GM06990 (cell line): ENCODE results near the gene PGAP3.

Source experiments
- DNase-seq: peaks from one replicate; pipeline ENCODE4 v3.0.0-alpha.2; 2011; ENCODE audit not compliant: insufficient read length; ENCODE audit errors: extremely low read depth
- H3K27me3 ChIP-seq: replicated peaks from 2 replicates; pipeline ENCODE4 v1.6.0; 2011; ENCODE audit warnings: low read length; ENCODE audit not compliant: control insufficient read depth, insufficient read depth
- H3K36me3 ChIP-seq: 2 replicates; pipeline ENCODE4 v1.5.1; 2011; ENCODE audit warnings: low read length; ENCODE audit not compliant: control insufficient read depth, insufficient read depth
- H3K4me3 ChIP-seq: replicated peaks from 2 replicates; pipeline ENCODE4 v1.5.1; 2011; ENCODE audit warnings: low read depth, mild to moderate bottlenecking, control low read depth, low read length
- TF ChIP-seq, protein P1 (sequence below): IDR thresholded peaks from 2 replicates; pipeline ENCODE4 v1.5.1; 2011; ENCODE audit warnings: low read length, control low read depth, mild to moderate bottlenecking, inconsistent platforms; ENCODE audit not compliant: insufficient read depth, poor library complexity, severe bottlenecking

PGAP3 gene

GRCh38 chr17:39641883-39642282 is 46.0 kb downstream of the PGAP3 start:
- H3K27me3 ChIP-seq, result no peaks in the 10 kb centered on the region
- no peak for DNase-seq
- peaks cover 2% of the 10 kb centered on the region; the same call in 1 of the 2 replicates for H3K36me3 ChIP-seq
- TF ChIP-seq, protein P1, sequence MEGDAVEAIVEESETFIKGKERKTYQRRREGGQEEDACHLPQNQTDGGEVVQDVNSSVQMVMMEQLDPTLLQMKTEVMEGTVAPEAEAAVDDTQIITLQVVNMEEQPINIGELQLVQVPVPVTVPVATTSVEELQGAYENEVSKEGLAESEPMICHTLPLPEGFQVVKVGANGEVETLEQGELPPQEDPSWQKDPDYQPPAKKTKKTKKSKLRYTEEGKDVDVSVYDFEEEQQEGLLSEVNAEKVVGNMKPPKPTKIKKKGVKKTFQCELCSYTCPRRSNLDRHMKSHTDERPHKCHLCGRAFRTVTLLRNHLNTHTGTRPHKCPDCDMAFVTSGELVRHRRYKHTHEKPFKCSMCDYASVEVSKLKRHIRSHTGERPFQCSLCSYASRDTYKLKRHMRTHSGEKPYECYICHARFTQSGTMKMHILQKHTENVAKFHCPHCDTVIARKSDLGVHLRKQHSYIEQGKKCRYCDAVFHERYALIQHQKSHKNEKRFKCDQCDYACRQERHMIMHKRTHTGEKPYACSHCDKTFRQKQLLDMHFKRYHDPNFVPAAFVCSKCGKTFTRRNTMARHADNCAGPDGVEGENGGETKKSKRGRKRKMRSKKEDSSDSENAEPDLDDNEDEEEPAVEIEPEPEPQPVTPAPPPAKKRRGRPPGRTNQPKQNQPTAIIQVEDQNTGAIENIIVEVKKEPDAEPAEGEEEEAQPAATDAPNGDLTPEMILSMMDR, result no peak
- H3K4me3 ChIP-seq, result no peak overlapping the region

DNA sequence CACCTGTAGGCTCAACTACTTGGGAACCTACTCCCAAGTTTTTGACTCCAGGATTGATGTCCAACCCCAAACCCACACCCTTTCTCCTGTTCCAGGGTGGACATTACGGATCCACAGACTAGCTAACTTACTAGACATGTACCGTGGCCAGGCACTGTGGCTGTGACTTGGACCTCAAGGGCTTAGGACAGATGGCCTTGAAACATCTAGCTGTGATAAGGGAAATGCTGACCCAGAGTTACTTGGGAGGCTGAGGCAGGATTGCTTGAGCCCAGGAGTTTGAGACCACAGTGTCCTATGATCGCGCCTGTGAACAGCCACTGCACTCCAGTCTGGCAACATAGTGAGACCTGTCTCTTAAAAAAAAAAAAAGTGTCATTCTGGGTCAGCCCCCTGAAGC is 46.8 kb downstream of the PGAP3 start:
- DNase-seq, result no peak
- Histone ChIP-seq H3K36me3 (peaks cover 2% of the 10 kb centered on the region; the same call in 1 of the 2 replicates), H3K4me3 (no peak overlapping the region)

DNA sequence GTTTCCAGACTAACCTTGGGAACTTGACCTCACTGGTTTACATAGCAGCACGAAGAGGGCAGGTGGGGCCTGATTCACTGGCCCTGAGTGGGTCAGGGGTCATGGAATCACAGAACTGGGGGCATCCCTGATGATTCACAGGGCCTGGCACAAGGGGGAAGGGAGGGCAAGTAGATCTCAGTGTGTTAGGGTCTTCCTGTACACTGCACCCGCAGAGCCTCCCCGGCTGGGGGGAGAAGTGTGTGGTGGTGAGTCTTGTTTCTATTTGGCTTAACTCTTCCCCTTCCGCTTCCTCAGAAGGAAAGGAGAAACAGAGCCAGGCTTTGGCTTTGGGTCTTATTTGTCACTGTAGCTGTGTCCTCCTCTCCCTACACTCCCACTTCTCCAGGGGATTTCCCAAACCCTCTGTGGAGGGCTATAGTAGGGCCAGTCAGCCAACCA is 47.2 kb downstream of the PGAP3 start:
- DNase-seq, result no peak
- H3K36me3 ChIP-seq, result peaks cover 2% of the 10 kb centered on the region; the same call in 1 of the 2 replicates

More for the DNA sequence above, 46.8 kb downstream of the PGAP3 start:
- TF ChIP-seq, protein P1, result no peak
- H3K27me3 ChIP-seq, result no peaks in the 10 kb centered on the region

DNA sequence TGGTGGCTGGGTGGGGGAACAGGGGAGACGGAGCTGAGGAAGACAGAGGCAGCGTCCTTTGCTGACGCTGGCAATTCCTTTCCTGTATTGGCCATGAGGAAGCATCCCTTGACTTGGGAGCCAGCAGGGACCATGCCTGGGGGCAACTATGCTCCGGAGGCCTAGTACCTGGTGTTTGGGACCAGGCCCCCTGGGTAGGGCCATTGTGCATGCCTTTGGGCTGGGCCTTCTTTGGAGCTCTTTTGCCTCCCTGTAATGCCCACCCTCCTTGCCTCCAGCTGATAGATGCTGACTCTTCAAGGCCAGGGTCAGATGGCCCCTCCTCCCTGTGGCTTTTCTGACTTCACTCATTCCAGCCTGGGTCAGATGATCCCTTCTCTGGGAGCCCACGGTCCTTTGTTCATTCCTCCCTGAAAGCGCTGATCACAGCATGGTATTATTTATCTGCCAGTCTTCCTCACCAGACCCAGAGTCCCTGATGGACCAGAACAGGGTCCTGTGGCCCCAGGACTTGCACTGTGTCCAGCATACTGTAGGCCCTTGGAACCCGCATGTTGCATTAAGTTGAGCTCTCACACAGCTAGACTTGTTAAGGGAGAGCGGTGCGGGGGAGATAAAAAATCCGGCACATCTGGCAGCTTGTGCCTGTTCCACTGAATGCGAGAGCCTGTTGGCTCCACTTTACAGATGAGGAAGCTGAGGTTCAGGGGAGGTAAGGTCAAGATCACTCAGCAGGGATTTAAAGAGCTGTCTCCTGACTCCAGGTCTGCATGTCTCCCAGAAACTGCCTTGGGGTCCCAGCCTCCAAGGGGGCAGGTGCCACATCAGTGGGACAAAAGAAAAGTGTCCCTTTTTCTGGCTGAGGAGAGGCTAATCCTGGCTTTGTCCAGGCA is 48.0 kb downstream of the PGAP3 start:
- Histone ChIP-seq H3K4me3 (no peak overlapping the region), H3K27me3 (no peaks in the 10 kb centered on the region), H3K36me3 (peaks cover 2% of the 10 kb centered on the region; the same call in 1 of the 2 replicates)
- TF ChIP-seq, protein P1, result no peak
- no peak for DNase-seq

More for the DNA sequence above, 47.2 kb downstream of the PGAP3 start:
- Histone ChIP-seq H3K4me3 (no peak overlapping the region), H3K27me3 (no peaks in the 10 kb centered on the region)
- TF ChIP-seq, protein P1, result no peak

DNA sequence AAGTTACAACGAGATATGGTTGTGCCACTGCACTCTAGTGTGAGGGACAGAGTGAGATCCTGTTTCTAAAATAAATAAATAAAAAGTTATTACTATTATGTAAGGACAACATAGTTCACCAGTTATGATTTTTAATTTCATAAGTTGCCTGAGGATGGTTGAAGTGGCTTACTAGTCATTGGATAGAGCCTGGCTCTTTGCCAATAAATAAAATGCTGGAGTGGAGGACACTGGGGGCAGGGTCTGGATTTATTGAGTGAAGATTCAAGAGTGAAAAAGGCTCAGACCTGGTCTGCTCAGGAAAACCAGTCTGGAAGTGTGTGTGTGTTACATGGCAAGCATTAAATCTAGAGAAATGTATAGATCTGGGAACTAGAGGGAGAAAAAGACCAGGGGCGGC is 48.8 kb downstream of the PGAP3 start:
- no peak overlapping the region for H3K4me3 ChIP-seq
- no peaks in the 10 kb centered on the region for H3K27me3 ChIP-seq
- H3K36me3 ChIP-seq, result peaks cover 2% of the 10 kb centered on the region; the same call in 1 of the 2 replicates
- no peak for DNase-seq
- TF ChIP-seq, protein P1, result no peak
